H9 (cell line): ENCODE results near the gene MAOA. TPM values are rescaled to one million over a fixed set of nuclear protein-coding genes. Genes with fewer than 3 reads are reported as not detected.

Experiments
- DNase-seq: peaks from one replicate; pipeline ENCODE4 v3.0.0-alpha.2; 2017
- H2AFZ ChIP-seq: one replicate; pipeline ENCODE4 v1.6.1; 2013; ENCODE audit warnings: mild to moderate bottlenecking, low read length, control low read depth, moderate library complexity
- H2AK5ac ChIP-seq: 2 replicates; pipeline ENCODE4 v1.6.1; 2013; ENCODE audit warnings: low read length, control low read depth, mixed read lengths; ENCODE audit not compliant: insufficient read length
- H2BK120ac ChIP-seq: one replicate; pipeline ENCODE4 v1.6.1; 2013; ENCODE audit warnings: low read depth, mild to moderate bottlenecking, low read length, control low read depth, inconsistent platforms; ENCODE audit not compliant: poor library complexity, severe bottlenecking
- H2BK12ac ChIP-seq: 2 replicates; pipeline ENCODE4 v1.6.1; 2013; ENCODE audit warnings: low read length, control low read depth, mixed read lengths, low read depth; ENCODE audit not compliant: insufficient read length
- H2BK15ac ChIP-seq: 2 replicates; pipeline ENCODE4 v1.6.1; 2013; ENCODE audit warnings: low read depth, low read length, control low read depth
- H2BK20ac ChIP-seq: one replicate; pipeline ENCODE4 v1.6.1; 2013; ENCODE audit warnings: low read depth, mild to moderate bottlenecking, low read length, control low read depth, inconsistent platforms; ENCODE audit not compliant: poor library complexity, severe bottlenecking
- H2BK5ac ChIP-seq: 2 replicates; pipeline ENCODE4 v1.6.1; 2013; ENCODE audit warnings: low read length, control low read depth, mixed read lengths; ENCODE audit not compliant: insufficient read length
- H3K14ac ChIP-seq: 2 replicates; pipeline ENCODE4 v1.6.1; 2013; ENCODE audit warnings: low read length, control low read depth; ENCODE audit not compliant: insufficient read depth
- H3K18ac ChIP-seq: 2 replicates; pipeline ENCODE4 v1.6.1; 2013; ENCODE audit warnings: low read depth, mild to moderate bottlenecking, mixed read lengths, low read length, control low read depth; ENCODE audit not compliant: insufficient read length
- H3K23ac ChIP-seq: 2 replicates; pipeline ENCODE4 v1.6.1; 2013; ENCODE audit warnings: low read length, control low read depth, mixed read lengths, low read depth; ENCODE audit not compliant: insufficient read length
- H3K23me2 ChIP-seq: 2 replicates; pipeline ENCODE4 v1.6.1; 2013; ENCODE audit warnings: low read depth, mild to moderate bottlenecking, mixed read lengths, low read length, control low read depth; ENCODE audit not compliant: insufficient read length, poor library complexity, severe bottlenecking
- H3K27ac ChIP-seq: 2 replicates; pipeline ENCODE4 v1.5.1; 2013; ENCODE audit warnings: low read length, control low read depth, mixed read lengths, low read depth; ENCODE audit not compliant: insufficient read length
- H3K27me3 ChIP-seq: 2 replicates; pipeline ENCODE4 v1.6.1; 2013; ENCODE audit warnings: low read length, control low read depth, inconsistent platforms; ENCODE audit not compliant: insufficient read depth
- H3K4ac ChIP-seq: 2 replicates; pipeline ENCODE4 v1.6.1; 2013; ENCODE audit warnings: low read depth, mild to moderate bottlenecking, control low read depth, inconsistent platforms, low read length, moderate library complexity
- H3K4me1 ChIP-seq: 2 replicates; pipeline ENCODE4 v1.6.1; 2013; ENCODE audit warnings: low read length, control low read depth, inconsistent platforms; ENCODE audit not compliant: insufficient read depth
- H3K4me2 ChIP-seq: 2 replicates; pipeline ENCODE4 v1.6.1; 2013; ENCODE audit warnings: low read length, control low read depth, mixed read lengths; ENCODE audit not compliant: insufficient read length, insufficient read depth
- H3K56ac ChIP-seq: 2 replicates; pipeline ENCODE4 v1.6.1; 2013; ENCODE audit warnings: low read depth, mild to moderate bottlenecking, mixed read lengths, low read length, control low read depth; ENCODE audit not compliant: insufficient read length
- H3K79me1 ChIP-seq: 2 replicates; pipeline ENCODE4 v1.6.1; 2013; ENCODE audit warnings: low read depth, mild to moderate bottlenecking, moderate library complexity, low read length, control low read depth, inconsistent platforms; ENCODE audit not compliant: insufficient read depth, poor library complexity, severe bottlenecking
- H3K79me2 ChIP-seq: 2 replicates; pipeline ENCODE4 v1.6.1; 2013; ENCODE audit warnings: low read length, control low read depth, inconsistent platforms; ENCODE audit not compliant: insufficient read depth
- H3K9ac ChIP-seq: 2 replicates; pipeline ENCODE4 v1.6.1; 2013; ENCODE audit warnings: low read length, control low read depth, mixed read lengths; ENCODE audit not compliant: insufficient read length; ENCODE audit errors: extremely low read depth
- H3K9me3 ChIP-seq: one replicate; pipeline ENCODE4 v1.6.1; 2013; ENCODE audit warnings: low read depth, low read length, inconsistent platforms; ENCODE audit not compliant: control insufficient read depth
- H3T11ph ChIP-seq: one replicate; pipeline ENCODE4 v1.6.1; 2013; ENCODE audit warnings: mild to moderate bottlenecking, low read length, control low read depth, inconsistent platforms
- H4K20me1 ChIP-seq: one replicate; pipeline ENCODE4 v1.6.1; 2013; ENCODE audit not compliant: control insufficient read depth, insufficient read length, insufficient read depth
- H4K5ac ChIP-seq: 2 replicates; pipeline ENCODE4 v1.6.1; 2013; ENCODE audit warnings: low read depth, mild to moderate bottlenecking, mixed read lengths, low read length, control low read depth; ENCODE audit not compliant: insufficient read length
- H4K8ac ChIP-seq: replicated peaks from 2 replicates; pipeline ENCODE4 v1.6.1; 2013; ENCODE audit warnings: low read length, control low read depth, mixed read lengths, low read depth; ENCODE audit not compliant: insufficient read length
- H4K91ac ChIP-seq: 2 replicates; pipeline ENCODE4 v1.6.1; 2013; ENCODE audit warnings: low read depth, mild to moderate bottlenecking, moderate library complexity, mixed read lengths, low read length, control low read depth; ENCODE audit not compliant: insufficient read length
- H3K27ac Mint-ChIP-seq, 3 experiments: 2 replicates in 2 of 3; 3 replicates in 1 of 3; pipeline ENCODE4 v1.8.0; 2020 to 2021; ENCODE audit warnings: mixed read lengths in 3 of 3, mild to moderate bottlenecking in 1 of 3, moderate library complexity in 1 of 3
- H3K27me3 Mint-ChIP-seq: 2 replicates; pipeline ENCODE4 v1.8.0; 2021; ENCODE audit warnings: low read depth, mild to moderate bottlenecking, moderate library complexity, mixed read lengths
- H3K36me3 Mint-ChIP-seq, 3 experiments: 2 replicates in 2 of 3; 3 replicates in 1 of 3; pipeline ENCODE4 v1.8.0; 2020 to 2021; ENCODE audit warnings: low read depth in 3 of 3, mixed read lengths in 3 of 3; ENCODE audit not compliant: insufficient read depth in 1 of 3
- H3K4me1 Mint-ChIP-seq, 2 experiments: 2 replicates each; pipeline ENCODE4 v1.8.0; 2020; ENCODE audit warnings: mixed read lengths in 2 of 2
- H3K4me3 Mint-ChIP-seq, 2 experiments: 2 replicates in 1 of 2; 3 replicates in 1 of 2; pipeline ENCODE4 v1.8.0; 2020 to 2021; ENCODE audit warnings: mild to moderate bottlenecking in 2 of 2, mixed read lengths in 2 of 2, moderate library complexity in 1 of 2
- H3K9me3 Mint-ChIP-seq, 2 experiments: 2 replicates in 1 of 2; 3 replicates in 1 of 2; pipeline ENCODE4 v1.8.0; 2020; ENCODE audit warnings: mild to moderate bottlenecking in 2 of 2, mixed read lengths in 2 of 2, moderate library complexity in 1 of 2
- WGBS: extraction: QIAGEN DNeasy Blood & Tissue Kit; methylation state at CpG from one replicate; pipeline ENCODE4 v1.1.7; 2013; ENCODE audit warnings: missing lambda C conversion rate, low lambda C conversion rate, mixed read lengths; ENCODE audit not compliant: insufficient read length; ENCODE audit errors: extremely low coverage; 5-methylcytosine and 5-hydroxymethylcytosine counted together
- total RNA-seq: library from RNA; stranded (reverse); gene quantifications from 2 replicates; pipeline ENCODE4 v1.2.1, GENCODE V29; 2021
- TF ChIP-seq, protein P1 (sequence below): fragments of 200-600 bp; sonication (generic); conservative IDR thresholded peaks from 3 replicates; pipeline ENCODE4 v1.8.0; 2021; ENCODE audit warnings: antibody characterized with exemption, mild to moderate bottlenecking

MAOA gene
- total RNA-seq, 1 experiment from 2014 or later, result 0.28 TPM

DNA sequence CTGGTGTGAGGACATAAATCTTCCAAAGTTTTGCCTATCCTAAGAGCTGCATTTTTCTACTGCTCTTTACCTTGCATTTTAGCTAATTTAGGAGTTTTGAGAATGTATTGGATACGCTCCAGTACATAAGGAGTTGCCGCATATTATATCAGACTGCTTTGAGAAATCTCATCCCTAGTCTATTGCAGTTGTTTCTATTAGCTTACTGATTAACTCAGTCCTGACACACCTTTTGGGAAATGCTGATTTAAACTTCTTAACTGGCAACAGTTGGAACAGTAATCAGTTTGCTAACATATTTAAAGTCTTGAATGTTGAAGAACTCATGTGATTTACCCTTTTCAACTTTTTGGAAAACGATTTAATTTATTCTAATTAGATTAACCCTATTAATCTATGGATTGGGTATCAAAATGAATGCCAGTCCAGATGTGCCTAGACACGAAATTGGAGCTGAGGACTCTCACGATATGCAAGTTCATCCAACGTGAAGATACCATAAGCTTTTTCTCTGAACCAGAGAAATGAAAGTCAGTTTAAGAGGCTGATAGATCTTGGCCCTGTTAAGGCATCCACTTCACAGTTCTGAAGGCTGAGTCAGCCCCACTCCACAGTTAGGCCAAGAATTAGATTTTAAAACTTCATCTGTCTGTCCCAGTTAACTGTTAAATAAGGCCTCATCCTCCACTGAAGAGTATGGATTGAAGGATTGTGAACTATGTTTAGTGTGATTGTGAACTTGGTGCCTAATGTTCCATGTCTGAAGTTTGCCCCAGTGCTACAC is 90.0 kb downstream of the MAOA start:
- H3K14ac ChIP-seq, result no peak overlapping the region
- no peak overlapping the region for H3K4ac ChIP-seq
- WGBS, result no CpG with 5 or more reads among the region's 6 CpGs
- H2BK12ac ChIP-seq, result no peak overlapping the region
- no peak for DNase-seq
- no peak overlapping the region for H3K4me2 ChIP-seq
- no peaks in the 10 kb centered on the region for H3K4me1 ChIP-seq
- peaks cover 0 to 3% (median 0%) of the 10 kb centered on the region in 3 experiments; a peak in 1 of 7 replicates for H3K36me3 Mint-ChIP-seq
- H3K4me1 Mint-ChIP-seq, result no peaks in the 10 kb centered on the region
- H3K4me3 Mint-ChIP-seq, result no peak overlapping the region
- no peak overlapping the region for H2AK5ac ChIP-seq
- no peaks in the 10 kb centered on the region; the same call in 1 of the 2 replicates for H3K27me3 Mint-ChIP-seq
- no peaks in the 10 kb centered on the region for H3K79me2 ChIP-seq
- H4K20me1 ChIP-seq, result no peaks in the 10 kb centered on the region
- peaks cover 33 to 63% of the 10 kb centered on the region in 2 experiments; a peak in 4 of 5 replicates for H3K9me3 Mint-ChIP-seq
- no peak overlapping the region for H2BK15ac ChIP-seq
- H3K79me1 ChIP-seq, result no peaks in the 10 kb centered on the region
- no peak overlapping the region for H3K56ac ChIP-seq
- no peak overlapping the region for H3K27ac Mint-ChIP-seq
- H2BK20ac ChIP-seq, result no peak overlapping the region
- H3K23ac ChIP-seq, result no peak overlapping the region
- TF ChIP-seq, protein P1, sequence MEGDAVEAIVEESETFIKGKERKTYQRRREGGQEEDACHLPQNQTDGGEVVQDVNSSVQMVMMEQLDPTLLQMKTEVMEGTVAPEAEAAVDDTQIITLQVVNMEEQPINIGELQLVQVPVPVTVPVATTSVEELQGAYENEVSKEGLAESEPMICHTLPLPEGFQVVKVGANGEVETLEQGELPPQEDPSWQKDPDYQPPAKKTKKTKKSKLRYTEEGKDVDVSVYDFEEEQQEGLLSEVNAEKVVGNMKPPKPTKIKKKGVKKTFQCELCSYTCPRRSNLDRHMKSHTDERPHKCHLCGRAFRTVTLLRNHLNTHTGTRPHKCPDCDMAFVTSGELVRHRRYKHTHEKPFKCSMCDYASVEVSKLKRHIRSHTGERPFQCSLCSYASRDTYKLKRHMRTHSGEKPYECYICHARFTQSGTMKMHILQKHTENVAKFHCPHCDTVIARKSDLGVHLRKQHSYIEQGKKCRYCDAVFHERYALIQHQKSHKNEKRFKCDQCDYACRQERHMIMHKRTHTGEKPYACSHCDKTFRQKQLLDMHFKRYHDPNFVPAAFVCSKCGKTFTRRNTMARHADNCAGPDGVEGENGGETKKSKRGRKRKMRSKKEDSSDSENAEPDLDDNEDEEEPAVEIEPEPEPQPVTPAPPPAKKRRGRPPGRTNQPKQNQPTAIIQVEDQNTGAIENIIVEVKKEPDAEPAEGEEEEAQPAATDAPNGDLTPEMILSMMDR, result no peak
- H3K27me3 ChIP-seq, result no peaks in the 10 kb centered on the region
- no peak overlapping the region for H4K8ac ChIP-seq
- no peak overlapping the region for H2BK120ac ChIP-seq
- H2BK5ac ChIP-seq, result no peak overlapping the region
- H3K9me3 ChIP-seq, result no peaks in the 10 kb centered on the region
- H3T11ph ChIP-seq, result no peak overlapping the region
- H4K5ac ChIP-seq, result no peak overlapping the region
- H3K18ac ChIP-seq, result no peak overlapping the region
- H3K23me2 ChIP-seq, result no peaks in the 10 kb centered on the region
- no peak overlapping the region for H4K91ac ChIP-seq
- no peak overlapping the region for H3K27ac ChIP-seq
- no peak overlapping the region for H3K9ac ChIP-seq
- H2AFZ ChIP-seq, result no peak overlapping the region
